Measurements from ENCODE around the gene DLGAP4. TPM values are rescaled to one million over a fixed set of nuclear protein-coding genes. Genes with fewer than 3 reads are reported as not detected.

DLGAP4 gene
- polyA plus RNA-seq, 1 donor (not counting 4 experiments of a cell fraction or from before 2014, with no cell fraction given): 9.6 TPM

GRCh38 chr20:36398515-36398914 is 92.4 kb downstream of the DLGAP4 start:
- no peak overlapping the region for H2AFZ ChIP-seq (ENCODE audit: control insufficient read depth, low read length)
- H3K27me3 ChIP-seq (ENCODE audit: control insufficient read depth, extremely low read depth, insufficient read depth, low read length): peaks cover 18% of the 10 kb centered on the region
- H3K79me2 ChIP-seq (ENCODE audit: control insufficient read depth, insufficient read depth, low read length): no peaks in the 10 kb centered on the region
- peaks cover 14% of the 10 kb centered on the region for H3K4me1 ChIP-seq (ENCODE audit: control insufficient read depth, extremely low read depth, insufficient read depth, low read length)
- H3K9ac ChIP-seq (ENCODE audit: control insufficient read depth, extremely low read depth, insufficient read depth, low read length): no peak overlapping the region
- no peak overlapping the region for H3K27ac ChIP-seq (ENCODE audit: control insufficient read depth, insufficient read depth, low read length)
- no peak for FAIRE-seq
- H3K4me3 ChIP-seq (ENCODE audit: control insufficient read depth in 2 of 3, extremely low read depth in 1 of 3, insufficient read depth in 2 of 3, low read depth in 1 of 3, low read length in 3 of 3): no peak overlapping the region
- no peak for DNase-seq (ENCODE audit: low read depth, low spot score)
- H4K20me1 ChIP-seq (ENCODE audit: control insufficient read depth, extremely low read depth, insufficient read depth, low read length): no peaks in the 10 kb centered on the region
- no peaks in the 10 kb centered on the region for H3K36me3 ChIP-seq (ENCODE audit: control insufficient read depth in 2 of 2, extremely low read depth in 1 of 2, insufficient read depth in 2 of 2, low read length in 2 of 2)
- no peak for TF ChIP-seq CTCF (optimal IDR thresholded peaks at IDR 0.05 in 1 of 3, IDR thresholded peaks at IDR 0.05 in 1 of 3, conservative IDR thresholded peaks at IDR 0.05 in 1 of 3; ENCODE audit: extremely low read depth in 1 of 3, insufficient read depth in 2 of 3, low read length in 3 of 3)
- TF ChIP-seq EZH2 (IDR thresholded peaks at IDR 0.05; ENCODE audit: low read length): no peak
- no peak overlapping the region for H3K4me2 ChIP-seq (ENCODE audit: control insufficient read depth, extremely low read depth, insufficient read depth, low read depth, low read length)
- no peaks in the 10 kb centered on the region for H3K9me1 ChIP-seq (ENCODE audit: control insufficient read depth, extremely low read depth, insufficient read depth, low read length)
- dilution Hi-C loops (cut with MboI; ENCODE audit: extremely low pct_ligation_motif_present, low sequenced_read_pairs): no loop called here
- no peaks in the 10 kb centered on the region for H3K9me3 ChIP-seq (ENCODE audit: control insufficient read depth, low read depth, low read length)

- Histone ChIP-seq H4K20me1 (ENCODE audit: control insufficient read depth, extremely low read depth, insufficient read depth, low read length) (no peaks in the 10 kb centered on the region), H3K27ac (ENCODE audit: control insufficient read depth, insufficient read depth, low read length) (no peak overlapping the region), H3K9me3 (ENCODE audit: control insufficient read depth, low read depth, low read length) (no peaks in the 10 kb centered on the region), H2AFZ (ENCODE audit: control insufficient read depth, low read length) (no peak overlapping the region), H3K4me2 (ENCODE audit: control insufficient read depth, extremely low read depth, insufficient read depth, low read depth, low read length) (no peak overlapping the region), H3K4me1 (ENCODE audit: control insufficient read depth, extremely low read depth, insufficient read depth, low read length) (peaks cover 11% of the 10 kb centered on the region), H3K27me3 (ENCODE audit: control insufficient read depth, extremely low read depth, insufficient read depth, low read length) (peaks cover 18% of the 10 kb centered on the region), H3K36me3 (ENCODE audit: control insufficient read depth in 2 of 2, extremely low read depth in 1 of 2, insufficient read depth in 2 of 2, low read length in 2 of 2) (no peaks in the 10 kb centered on the region), H3K9ac (ENCODE audit: control insufficient read depth, extremely low read depth, insufficient read depth, low read length) (no peak overlapping the region), H3K4me3 (ENCODE audit: control insufficient read depth in 2 of 3, extremely low read depth in 1 of 3, insufficient read depth in 2 of 3, low read depth in 1 of 3, low read length in 3 of 3) (no peak overlapping the region), H3K9me1 (ENCODE audit: control insufficient read depth, extremely low read depth, insufficient read depth, low read length) (no peaks in the 10 kb centered on the region), H3K79me2 (ENCODE audit: control insufficient read depth, insufficient read depth, low read length) (no peaks in the 10 kb centered on the region)
- FAIRE-seq (no peak), DNase-seq (ENCODE audit: low read depth, low spot score) (peak; percentile 5)
- TF ChIP-seq EZH2 (IDR thresholded peaks at IDR 0.05; ENCODE audit: low read length) (no peak), CTCF (optimal IDR thresholded peaks at IDR 0.05 in 1 of 3, IDR thresholded peaks at IDR 0.05 in 1 of 3, conservative IDR thresholded peaks at IDR 0.05 in 1 of 3; ENCODE audit: extremely low read depth in 1 of 3, insufficient read depth in 2 of 3, low read length in 3 of 3) (peak; percentile 53 to 64 (median 64))
- dilution Hi-C loops (cut with MboI; ENCODE audit: extremely low pct_ligation_motif_present, low sequenced_read_pairs): no loop called here
Observed at GRCh38 chr20:36399147-36399968, 93.2 kb downstream of the DLGAP4 start.
